ENCODE data around the gene PLCB4.

DNA sequence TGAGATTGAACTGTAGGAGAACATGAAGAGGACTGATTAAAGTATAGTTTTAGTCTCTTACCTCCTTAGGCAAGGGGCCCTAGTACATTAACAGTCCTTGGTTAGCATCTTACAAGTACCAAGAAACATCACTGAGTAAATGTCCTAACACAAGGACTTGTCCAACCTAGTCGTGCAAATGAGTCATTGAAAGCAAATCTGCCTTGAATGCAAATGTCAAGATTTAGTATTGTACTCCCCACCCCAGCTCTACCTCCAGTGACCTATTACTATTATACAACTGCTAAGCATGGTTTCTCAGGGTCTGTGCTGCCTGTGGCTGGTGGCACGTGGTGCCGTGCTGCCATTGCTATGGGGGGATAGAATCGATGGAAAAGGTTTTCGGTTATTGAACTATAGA is 138.4 kb downstream of the PLCB4 start:
- TF ChIP-seq POLR2A (IDR thresholded peaks at IDR 0.05) (no peak), POLR2AphosphoS5 (IDR thresholded peaks at IDR 0.05; ENCODE audit: insufficient read depth in 1 of 2, low read depth in 1 of 2) (no peak)
- TF ChIP-seq, protein P1, sequence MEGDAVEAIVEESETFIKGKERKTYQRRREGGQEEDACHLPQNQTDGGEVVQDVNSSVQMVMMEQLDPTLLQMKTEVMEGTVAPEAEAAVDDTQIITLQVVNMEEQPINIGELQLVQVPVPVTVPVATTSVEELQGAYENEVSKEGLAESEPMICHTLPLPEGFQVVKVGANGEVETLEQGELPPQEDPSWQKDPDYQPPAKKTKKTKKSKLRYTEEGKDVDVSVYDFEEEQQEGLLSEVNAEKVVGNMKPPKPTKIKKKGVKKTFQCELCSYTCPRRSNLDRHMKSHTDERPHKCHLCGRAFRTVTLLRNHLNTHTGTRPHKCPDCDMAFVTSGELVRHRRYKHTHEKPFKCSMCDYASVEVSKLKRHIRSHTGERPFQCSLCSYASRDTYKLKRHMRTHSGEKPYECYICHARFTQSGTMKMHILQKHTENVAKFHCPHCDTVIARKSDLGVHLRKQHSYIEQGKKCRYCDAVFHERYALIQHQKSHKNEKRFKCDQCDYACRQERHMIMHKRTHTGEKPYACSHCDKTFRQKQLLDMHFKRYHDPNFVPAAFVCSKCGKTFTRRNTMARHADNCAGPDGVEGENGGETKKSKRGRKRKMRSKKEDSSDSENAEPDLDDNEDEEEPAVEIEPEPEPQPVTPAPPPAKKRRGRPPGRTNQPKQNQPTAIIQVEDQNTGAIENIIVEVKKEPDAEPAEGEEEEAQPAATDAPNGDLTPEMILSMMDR (IDR thresholded peaks at IDR 0.05) = no peak

Measured in vagina (tissue), 2 donors.